RWPE1 (cell line): ENCODE measurements around the gene AHSG.

ENCODE experiments used
- CTCF ChIA-PET: fragments of 350-600 bp; sonication (Branson Sonifier 250); formaldehyde crosslinking; extraction: SDS; loops from one replicate; lab custom pipeline; 2021; lab: Yijun Ruan, JAX
- POLR2A ChIA-PET: fragments of 400-600 bp; formaldehyde crosslinking; extraction: SDS; loops from one replicate; lab custom pipeline; 2020; ENCODE audit warnings: antibody characterized with exemption; ENCODE audit not compliant: low non-redundant PET; lab: Yijun Ruan, JAX
- DNase-seq: peaks from one replicate; pipeline ENCODE4 v3.0.0; 2012; ENCODE audit warnings: low spot score
- H3K27ac ChIP-seq: fragments of 450-650 bp; 2 replicates; pipeline ENCODE4 v1.5.1; 2017
- TF ChIP-seq, protein P1 (sequence below): fragments of 450-650 bp; conservative IDR thresholded peaks from 2 replicates; pipeline ENCODE4 v1.5.1; 2017; ENCODE audit warnings: low read depth, mild to moderate bottlenecking

AHSG gene

DNA sequence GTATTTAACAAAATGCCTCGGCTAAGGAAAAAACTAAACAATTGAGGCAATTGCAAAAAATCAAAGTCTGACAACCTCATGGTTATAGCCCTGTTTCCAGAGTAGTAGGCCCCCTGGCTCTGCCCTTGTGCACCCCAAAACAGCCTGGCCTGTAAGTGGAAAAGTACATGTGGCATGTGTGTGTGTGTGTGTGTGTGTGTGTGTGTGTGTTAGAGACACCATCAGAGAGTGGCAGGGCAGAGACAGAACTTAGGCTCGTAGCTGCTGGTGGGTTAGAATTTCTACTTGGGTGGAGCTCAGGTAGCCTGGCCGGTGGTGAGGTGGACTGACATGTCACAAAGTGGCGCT is 14.1 kb upstream of the AHSG start:
- TF ChIP-seq, protein P1, sequence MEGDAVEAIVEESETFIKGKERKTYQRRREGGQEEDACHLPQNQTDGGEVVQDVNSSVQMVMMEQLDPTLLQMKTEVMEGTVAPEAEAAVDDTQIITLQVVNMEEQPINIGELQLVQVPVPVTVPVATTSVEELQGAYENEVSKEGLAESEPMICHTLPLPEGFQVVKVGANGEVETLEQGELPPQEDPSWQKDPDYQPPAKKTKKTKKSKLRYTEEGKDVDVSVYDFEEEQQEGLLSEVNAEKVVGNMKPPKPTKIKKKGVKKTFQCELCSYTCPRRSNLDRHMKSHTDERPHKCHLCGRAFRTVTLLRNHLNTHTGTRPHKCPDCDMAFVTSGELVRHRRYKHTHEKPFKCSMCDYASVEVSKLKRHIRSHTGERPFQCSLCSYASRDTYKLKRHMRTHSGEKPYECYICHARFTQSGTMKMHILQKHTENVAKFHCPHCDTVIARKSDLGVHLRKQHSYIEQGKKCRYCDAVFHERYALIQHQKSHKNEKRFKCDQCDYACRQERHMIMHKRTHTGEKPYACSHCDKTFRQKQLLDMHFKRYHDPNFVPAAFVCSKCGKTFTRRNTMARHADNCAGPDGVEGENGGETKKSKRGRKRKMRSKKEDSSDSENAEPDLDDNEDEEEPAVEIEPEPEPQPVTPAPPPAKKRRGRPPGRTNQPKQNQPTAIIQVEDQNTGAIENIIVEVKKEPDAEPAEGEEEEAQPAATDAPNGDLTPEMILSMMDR, result no peak
- no peak overlapping the region for H3K27ac ChIP-seq
- POLR2A ChIA-PET, result no interaction called here
- CTCF ChIA-PET, result interaction anchor here (2.1 kb wide), 1 partner anchor 18 kb away, joined by 5 read pairs; no protein-coding TSS in a partner anchor
- DNase-seq, result no peak

DNA sequence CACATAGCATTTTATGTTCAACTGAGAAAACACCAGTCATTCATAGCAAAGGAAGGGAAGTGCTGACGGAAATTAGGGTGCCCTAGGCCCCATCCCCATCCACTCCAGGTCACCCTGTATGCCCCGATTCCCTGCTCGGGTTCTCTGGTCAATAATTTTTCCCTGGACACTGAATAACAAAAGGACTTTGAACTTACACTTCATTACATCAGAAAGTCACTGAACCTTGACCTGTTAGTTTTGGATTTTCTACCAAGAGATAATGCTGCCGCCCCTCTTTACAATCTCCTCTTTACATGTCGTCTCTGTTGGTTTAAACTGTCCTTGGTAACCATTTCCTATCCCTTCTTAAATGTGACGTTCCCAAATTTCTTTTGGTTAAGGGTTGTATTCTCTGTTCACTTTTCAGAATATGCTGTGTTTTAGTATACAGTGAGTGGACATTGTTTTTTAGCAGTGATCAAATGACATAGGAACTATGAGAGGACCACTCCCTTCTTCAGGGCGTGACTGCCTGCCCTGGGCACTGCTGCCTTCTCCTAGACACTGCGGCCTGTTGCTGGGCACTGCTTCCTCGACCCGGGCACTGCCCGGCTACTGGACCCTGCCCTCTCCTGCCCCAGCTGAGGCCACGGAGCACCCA is 13.6 kb upstream of the AHSG start:
- POLR2A ChIA-PET, result no interaction called here

DNA sequence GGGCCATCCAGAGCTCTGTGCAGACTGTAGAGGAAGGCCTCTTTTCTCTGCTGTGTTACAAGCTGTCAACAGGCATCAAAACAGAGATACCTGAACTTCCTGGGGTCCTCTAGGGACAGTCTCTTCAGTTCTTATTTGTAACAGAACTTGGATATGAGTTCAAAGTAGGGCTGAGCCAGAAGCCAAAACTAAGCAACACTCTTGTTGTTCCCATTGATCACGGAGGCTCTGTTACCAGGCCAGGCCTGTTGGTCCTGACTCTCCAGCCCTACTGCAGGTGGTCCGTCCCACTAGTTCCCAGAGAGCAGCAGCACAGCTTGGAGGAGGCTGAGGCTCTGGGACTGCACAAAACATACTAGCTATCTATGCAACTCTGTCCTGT is 13.1 kb upstream of the AHSG start:
- H3K27ac ChIP-seq, result no peak overlapping the region
- DNase-seq, result no peak
- TF ChIP-seq, protein P1, result no peak
- ChIA-PET CTCF (interaction anchor here (1.2 to 2.1 kb wide), 2 partner anchors 15 to 17 kb away, joined by 5 read pairs; no protein-coding TSS in a partner anchor), POLR2A (no interaction called here)

More for the DNA sequence above, 13.6 kb upstream of the AHSG start:
- TF ChIP-seq, protein P1, result no peak
- CTCF ChIA-PET, result interaction anchor here (2.1 kb wide), 1 partner anchor 18 kb away, joined by 5 read pairs; no protein-coding TSS in a partner anchor
- no peak for DNase-seq
- H3K27ac ChIP-seq, result no peak overlapping the region

DNA sequence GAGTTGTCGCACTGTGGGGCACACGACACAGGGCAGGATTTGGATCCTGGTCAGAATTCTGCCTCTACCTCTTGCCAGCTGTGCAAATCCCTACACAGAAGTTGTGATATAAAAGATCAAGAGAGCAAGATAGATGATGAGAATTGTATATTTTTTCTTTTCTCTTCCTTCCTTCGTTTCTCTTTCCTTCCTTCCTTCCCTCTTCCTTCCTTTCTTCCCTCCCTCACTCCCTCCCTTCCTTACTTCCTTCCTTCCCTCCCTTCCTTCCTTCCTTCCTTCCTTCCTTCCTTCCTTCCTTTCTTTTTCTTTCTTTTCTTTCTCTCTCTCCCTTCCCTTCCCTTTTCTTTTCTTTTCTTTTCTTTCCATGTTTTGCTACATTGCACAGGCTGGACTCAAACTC is 12.0 kb upstream of the AHSG start:
- TF ChIP-seq, protein P1, result no peak
- POLR2A ChIA-PET, result no interaction called here
- CTCF ChIA-PET, result interaction anchor here (1.2 to 2.1 kb wide), 2 partner anchors 14 to 16 kb away, joined by 5 read pairs; no protein-coding TSS in a partner anchor
- DNase-seq, result no peak
- no peak overlapping the region for H3K27ac ChIP-seq

DNA sequence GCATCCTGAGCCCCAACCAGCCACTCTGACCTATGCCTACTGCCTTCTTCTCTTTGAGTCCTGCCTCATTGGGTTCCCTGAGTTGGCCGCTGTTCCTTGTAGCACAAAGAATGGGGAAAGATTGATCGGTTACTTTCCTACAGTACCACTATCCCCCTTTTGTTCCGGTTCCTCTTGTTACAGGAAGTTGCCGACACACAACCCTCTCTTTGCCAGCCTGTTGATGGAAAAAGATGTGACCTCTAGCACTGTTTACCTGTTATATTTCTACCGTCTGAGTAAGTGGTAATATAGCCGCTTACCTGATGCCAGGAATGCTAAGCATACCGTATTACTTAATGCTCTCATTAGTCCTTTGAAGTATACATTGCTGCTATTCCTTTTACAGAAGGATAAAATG is 9.7 kb upstream of the AHSG start:
- ChIA-PET CTCF (interaction anchor here (0.7 to 1.0 kb wide), 2 partner anchors 9 to 11 kb away, joined by 4 to 9 read pairs; no protein-coding TSS in a partner anchor), POLR2A (no interaction called here)
- H3K27ac ChIP-seq, result no peak overlapping the region
- TF ChIP-seq, protein P1, result no peak
- no peak for DNase-seq

DNA sequence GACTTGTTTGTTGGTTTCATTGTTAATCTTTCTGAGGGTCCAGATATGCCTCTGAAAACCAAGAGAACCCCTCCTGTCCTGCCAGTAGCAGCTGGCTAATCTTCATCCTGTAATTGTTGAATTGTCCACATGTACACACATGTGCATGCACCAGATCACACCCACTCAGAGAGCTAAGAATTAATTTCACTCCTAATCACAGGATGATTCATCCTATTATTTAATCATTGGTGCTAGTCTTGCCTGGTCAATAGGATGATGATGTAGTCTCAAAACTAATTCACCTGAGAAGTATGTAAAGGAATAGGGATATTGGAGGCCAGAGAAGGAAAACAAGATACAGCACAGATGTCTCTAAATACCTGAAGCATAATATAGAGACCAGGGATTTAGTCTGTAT is 7.8 kb upstream of the AHSG start:
- CTCF ChIA-PET, result interaction anchor here (0.5 to 0.6 kb wide), 2 partner anchors 16 to 395 kb away, joined by 3 to 4 read pairs; no protein-coding TSS in a partner anchor
- TF ChIP-seq, protein P1, result no peak
- POLR2A ChIA-PET, result interaction anchor here (0.9 kb wide), 1 partner anchor 10 kb away, joined by 3 read pairs; no protein-coding TSS in a partner anchor
- DNase-seq, result peak; percentile 20
- H3K27ac ChIP-seq, result no peak overlapping the region
